HG02610 (cell line): Measurements from ENCODE around the gene GSDME.

Source experiments
- ATAC-seq: cut with Tn5 transposase; IDR thresholded peaks from one replicate; pipeline ENCODE4 v1.9.1; 2021; ENCODE audit warnings: mild to moderate bottlenecking, moderate library complexity; ENCODE audit not compliant: unreplicated experiment

GSDME gene

GRCh38 chr7:24659505-24659904, 97.8 kb downstream of the GSDME start:
- peak; percentile 67 for ATAC-seq

GRCh38 chr7:24657980-24658379, 99.3 kb downstream of the GSDME start:
- no peak for ATAC-seq

- no peak for ATAC-seq
Measured at GRCh38 chr7:24656608-24657007, 100.7 kb downstream of the GSDME start.

GRCh38 chr7:24654305-24654704, 103.0 kb downstream of the GSDME start:
- no peak for ATAC-seq

- ATAC-seq: no peak
Measured at GRCh38 chr7:24653316-24654085, 103.8 kb downstream of the GSDME start.

GRCh38 chr7:24652251-24652939, 104.9 kb downstream of the GSDME start:
- no peak for ATAC-seq
